HCT116 (cell line): ENCODE measurements around the gene LIMK2. TPM values are rescaled to one million over a fixed set of nuclear protein-coding genes. Genes with fewer than 3 reads are reported as not detected.
A peak's percentile ranks its signal among the peaks of the same experiment; 100 is the strongest.

Experiments
- ATAC-seq: fragments of 200-7000 bp; cut with Tn5 transposase; 2 replicates; pipeline ENCODE4 v1.9.1; 2020; ENCODE audit warnings: mild to moderate bottlenecking, moderate library complexity
- BruUV-seq: library from RNA; stranded (reverse); fragments of 400-500 nt; replicated peaks from 2 replicates; lab custom pipeline; 2021; lab: Mats Ljungman, UMichigan
- CTCF ChIA-PET: fragments of 300-600 bp; sonication (Branson Sonifier 250); formaldehyde crosslinking; loops from one replicate; lab custom pipeline; 2021; ENCODE audit warnings: antibody characterized with exemption; lab: Charles Lee
- POLR2A ChIA-PET: fragments of 300-600, 350-600 bp; sonication (Branson Sonifier 250); formaldehyde crosslinking; loops from one replicate; lab custom pipeline; 2021; ENCODE audit warnings: antibody characterized with exemption; lab: Charles Lee
- RAD21 ChIA-PET, 2 experiments: fragments of 300-600 bp; sonication (Branson Sonifier 250); formaldehyde crosslinking; loops; one replicate each; lab custom pipeline; 2023; ENCODE audit warnings: low total read pairs in 2 of 2; ENCODE audit not compliant: uncharacterized antibody in 2 of 2, unreplicated experiment in 2 of 2, low non-redundant PET in 1 of 2; lab: Charles Lee
- DNase-seq: peaks from one replicate; pipeline ENCODE4 v3.0.0-alpha.2; 2010; ENCODE audit warnings: low read depth, low spot score
- H2AFZ ChIP-seq: fragments of 200-600 bp; shearing (Covaris generic), sonication (generic); 2 replicates; pipeline ENCODE4 v1.6.1; 2017; ENCODE audit warnings: low read depth, mixed run types, mixed read lengths, antibody characterized with exemption, low read length; ENCODE audit not compliant: poor library complexity, severe bottlenecking
- H3K27ac ChIP-seq: 2 replicates; pipeline ENCODE4 v1.5.1; 2012; ENCODE audit warnings: low read depth, low read length
- H3K27me3 ChIP-seq: fragments of 200-600 bp; sonication (generic); 2 replicates; pipeline ENCODE4 v1.6.1; 2016; ENCODE audit warnings: mixed run types, low read length, mixed read lengths; ENCODE audit not compliant: insufficient read depth
- H3K36me3 ChIP-seq, 2 experiments: fragments of 200-500 bp in 1 of 2; fragments of 200-600 bp in 1 of 2; sonication (Bioruptor generic) in 1 of 2; sonication (generic) in 1 of 2; 2 replicates each; pipeline versions ENCODE4 v1.5.1 to v1.6.1; 2014 to 2016; ENCODE audit warnings: low read length in 2 of 2, inconsistent platforms in 1 of 2, mixed read lengths in 1 of 2, mixed run types in 1 of 2; ENCODE audit not compliant: insufficient read depth in 2 of 2, control insufficient read depth in 1 of 2
- H3K4me1 ChIP-seq, 2 experiments: fragments of 200-600 bp in 1 of 2; sonication (generic) in 1 of 2; 2 replicates each; pipeline versions ENCODE4 v1.5.1 to v1.6.1; 2012 to 2017; ENCODE audit warnings: low read length in 2 of 2, inconsistent platforms in 1 of 2, mild to moderate bottlenecking in 1 of 2, mixed read lengths in 1 of 2, mixed run types in 1 of 2, moderate library complexity in 1 of 2; ENCODE audit not compliant: insufficient read depth in 2 of 2, control insufficient read depth in 1 of 2
- H3K4me2 ChIP-seq: fragments of 200-600 bp; sonication (generic); 2 replicates; pipeline ENCODE4 v1.6.1; 2017; ENCODE audit warnings: mixed run types, low read length, mixed read lengths
- H3K4me3 ChIP-seq, 2 experiments: fragments of 200-600 bp in 1 of 2; sonication (generic) in 1 of 2; replicated peaks in 1 of 2; 2 replicates each; pipeline ENCODE4 v1.5.1; 2011 to 2016; ENCODE audit warnings: low read length in 2 of 2, control low read depth in 1 of 2, low read depth in 1 of 2, mild to moderate bottlenecking in 1 of 2, mixed read lengths in 1 of 2, mixed run types in 1 of 2
- H3K79me2 ChIP-seq: fragments of 200-600 bp; sonication (generic); 2 replicates; pipeline ENCODE4 v1.6.1; 2017; ENCODE audit warnings: mild to moderate bottlenecking, mixed run types, low read length, moderate library complexity, mixed read lengths; ENCODE audit not compliant: insufficient read depth
- H3K9ac ChIP-seq: fragments of 200-600 bp; sonication (generic); 2 replicates; pipeline ENCODE4 v1.6.1; 2016; ENCODE audit warnings: low read length, mixed read lengths
- H3K9me2 ChIP-seq: fragments of 200-600 bp; sonication (generic), shearing (Covaris generic); 2 replicates; pipeline ENCODE4 v1.6.1; 2017; ENCODE audit warnings: mixed run types, mild to moderate bottlenecking, moderate library complexity; ENCODE audit not compliant: insufficient read depth
- H3K9me3 ChIP-seq, 2 experiments: fragments of 200-500 bp in 1 of 2; fragments of 200-600 bp in 1 of 2; sonication (Bioruptor generic) in 1 of 2; sonication (generic) in 1 of 2; 2 replicates each; pipeline ENCODE4 v1.6.1; 2014 to 2017; ENCODE audit warnings: low read length in 2 of 2, mixed read lengths in 2 of 2, inconsistent platforms in 1 of 2, low read depth in 1 of 2, mild to moderate bottlenecking in 1 of 2, mixed run types in 1 of 2, moderate library complexity in 1 of 2; ENCODE audit not compliant: control insufficient read depth in 1 of 2, insufficient read depth in 1 of 2
- H4K20me1 ChIP-seq: fragments of 200-600 bp; sonication (generic), shearing (Covaris generic); 2 replicates; pipeline ENCODE4 v1.6.1; 2017; ENCODE audit warnings: mixed run types, mild to moderate bottlenecking, moderate library complexity; ENCODE audit not compliant: insufficient read depth
- CEBPB ChIP-seq: IDR thresholded peaks from 2 replicates; pipeline ENCODE4 v1.6.1; 2012; ENCODE audit warnings: low read depth
- EGR1 ChIP-seq: IDR thresholded peaks from 2 replicates; pipeline ENCODE4 v1.6.1; 2012; ENCODE audit warnings: low read depth
- ELF1 ChIP-seq: IDR thresholded peaks from 2 replicates; pipeline ENCODE4 v1.6.1; 2012; ENCODE audit warnings: low read depth, borderline replicate concordance
- EZH2phosphoT487 ChIP-seq: fragments of 200-600 bp; IDR thresholded peaks from 2 replicates; pipeline ENCODE4 v1.6.1; 2018; ENCODE audit warnings: antibody characterized with exemption, borderline replicate concordance
- JUND ChIP-seq: IDR thresholded peaks from 2 replicates; pipeline ENCODE4 v1.6.1; 2012
- SIN3A ChIP-seq: IDR thresholded peaks from 2 replicates; pipeline ENCODE4 v1.6.1; 2012; ENCODE audit warnings: low read depth
- TCF7L2 ChIP-seq: IDR thresholded peaks from 2 replicates; pipeline ENCODE4 v1.7.0; 2011; ENCODE audit warnings: borderline replicate concordance, inconsistent platforms; ENCODE audit not compliant: insufficient read depth, insufficient read length; ENCODE audit errors: extremely low read depth
- ZFX ChIP-seq: fragments of 450-650 bp; IDR thresholded peaks from 2 replicates; pipeline ENCODE4 v1.6.1; 2017
- ZNF274 ChIP-seq: fragments of 200-500 bp; sonication (Bioruptor generic); IDR thresholded peaks from 2 replicates; pipeline ENCODE4 v1.6.1; 2014; ENCODE audit warnings: mild to moderate bottlenecking, low read depth, low read length, inconsistent platforms
- intact Hi-C: fragments of 100-400 bp; cut with micrococcal nuclease; formaldehyde crosslinking; loops from 2 replicates; pipeline ENCODE4 v1.10.0; 2022
- total RNA-seq: library from RNA; stranded (reverse); gene quantifications from one replicate; pipeline ENCODE4 v1.2.1, GENCODE V29; 2021; ENCODE audit not compliant: unreplicated experiment
- TF ChIP-seq, protein P1 (sequence below): IDR thresholded peaks from 2 replicates; pipeline ENCODE4 v1.6.1; 2012
- TF ChIP-seq, protein P2 (sequence below): IDR thresholded peaks from 2 replicates; pipeline ENCODE4 v1.6.1; 2011; ENCODE audit warnings: mild to moderate bottlenecking, low read length, moderate library complexity; ENCODE audit not compliant: insufficient replicate concordance; ENCODE audit errors: extremely low read depth

LIMK2 gene
- total RNA-seq, 1 experiment from 2014 or later = 21.9 TPM

DNA sequence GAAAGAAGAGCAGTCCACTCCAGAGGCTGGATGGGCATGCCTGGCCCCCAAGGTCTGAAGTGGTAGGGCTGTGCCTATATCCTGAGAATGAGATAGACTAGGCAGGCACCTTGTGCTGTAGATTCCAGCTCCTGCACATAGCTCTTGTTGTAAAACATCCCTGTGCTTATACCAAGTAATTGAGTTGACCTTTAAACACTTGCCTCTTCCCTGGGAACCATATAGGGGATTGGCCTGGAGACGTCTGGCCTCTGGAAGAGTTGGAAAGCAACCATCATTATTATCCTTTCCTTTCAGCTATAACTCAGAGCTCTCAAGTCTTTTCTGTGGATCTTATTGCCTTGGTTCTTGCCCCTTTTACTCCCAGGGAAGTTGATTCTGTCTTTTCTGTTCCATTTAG, 15.1 kb downstream of the LIMK2 start (continued):
- no peak for TF ChIP-seq EGR1
- no peak for TF ChIP-seq TCF7L2
- TF ChIP-seq JUND = no peak
- TF ChIP-seq SIN3A = no peak
- TF ChIP-seq CEBPB = no peak
- TF ChIP-seq ELF1 = no peak

- H3K27ac ChIP-seq = no peak overlapping the region
- H3K4me1 ChIP-seq = peaks cover 0 to 5% of the 10 kb centered on the region in 2 experiments; a peak in 1 of 4 replicates
- TF ChIP-seq ZNF274 (no peak), EGR1 (no peak), ZFX (no peak), SIN3A (no peak), EZH2phosphoT487 (no peak)
- TF ChIP-seq, protein P1, sequence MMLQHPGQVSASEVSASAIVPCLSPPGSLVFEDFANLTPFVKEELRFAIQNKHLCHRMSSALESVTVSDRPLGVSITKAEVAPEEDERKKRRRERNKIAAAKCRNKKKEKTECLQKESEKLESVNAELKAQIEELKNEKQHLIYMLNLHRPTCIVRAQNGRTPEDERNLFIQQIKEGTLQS = no peak
- TF ChIP-seq, protein P2, sequence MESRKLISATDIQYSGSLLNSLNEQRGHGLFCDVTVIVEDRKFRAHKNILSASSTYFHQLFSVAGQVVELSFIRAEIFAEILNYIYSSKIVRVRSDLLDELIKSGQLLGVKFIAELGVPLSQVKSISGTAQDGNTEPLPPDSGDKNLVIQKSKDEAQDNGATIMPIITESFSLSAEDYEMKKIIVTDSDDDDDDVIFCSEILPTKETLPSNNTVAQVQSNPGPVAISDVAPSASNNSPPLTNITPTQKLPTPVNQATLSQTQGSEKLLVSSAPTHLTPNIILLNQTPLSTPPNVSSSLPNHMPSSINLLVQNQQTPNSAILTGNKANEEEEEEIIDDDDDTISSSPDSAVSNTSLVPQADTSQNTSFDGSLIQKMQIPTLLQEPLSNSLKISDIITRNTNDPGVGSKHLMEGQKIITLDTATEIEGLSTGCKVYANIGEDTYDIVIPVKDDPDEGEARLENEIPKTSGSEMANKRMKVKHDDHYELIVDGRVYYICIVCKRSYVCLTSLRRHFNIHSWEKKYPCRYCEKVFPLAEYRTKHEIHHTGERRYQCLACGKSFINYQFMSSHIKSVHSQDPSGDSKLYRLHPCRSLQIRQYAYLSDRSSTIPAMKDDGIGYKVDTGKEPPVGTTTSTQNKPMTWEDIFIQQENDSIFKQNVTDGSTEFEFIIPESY = no peak
- no peaks in the 10 kb centered on the region for H3K9me2 ChIP-seq
- no peaks in the 10 kb centered on the region for H3K27me3 ChIP-seq
- TSS peak; percentile 9 for BruUV-seq
- H3K9ac ChIP-seq = no peak overlapping the region
- DNase-seq (no peak), ATAC-seq (no peak)
- no peaks in the 10 kb centered on the region for H3K9me3 ChIP-seq
- no peaks in the 10 kb centered on the region for H4K20me1 ChIP-seq
- POLR2A ChIA-PET = no interaction called here
- no peak overlapping the region for H3K4me3 ChIP-seq
- H3K4me2 ChIP-seq = no peak overlapping the region
- CTCF ChIA-PET = interaction anchor here (1.1 to 1.3 kb wide), 2 partner anchors 18 to 122 kb away, joined by 3 to 5 read pairs; partner anchors contain the start of genes LIMK2 and SELENOM
- H3K36me3 ChIP-seq = 0 out of 4 replicates have a peak, but pooled peaks cover 2 to 3% of the 10 kb centered on the region in 2 experiments
- RAD21 ChIA-PET = no interaction called here
- no peak overlapping the region for H2AFZ ChIP-seq
- intact Hi-C loops = loop anchor here (2.0 to 5.0 kb wide), 2 partner anchors 142 to 281 kb away; no protein-coding TSS in a partner anchor
- H3K79me2 ChIP-seq = peaks cover 18% of the 10 kb centered on the region
These were observed 17.4 kb downstream of the LIMK2 start for GRCh38 chr22:31229402-31230079.
